Prostate gland (tissue), 2 donors: ENCODE measurements around the gene COLEC12. TPM values are rescaled to one million over a fixed set of nuclear protein-coding genes. Genes with fewer than 3 reads are reported as not detected.

Experiments used
- DNase-seq: peaks from one replicate; pipeline ENCODE4 v3.0.0-alpha.2; 2019; ENCODE audit warnings: low spot score
- H3K27ac ChIP-seq, 2 donors: fragments of 200-600 bp; sonication (generic); 2 replicates each; pipeline ENCODE4 v1.5.1; 2017 to 2019
- H3K27me3 ChIP-seq: fragments of 200-600 bp; sonication (generic); replicated peaks from 2 replicates; pipeline ENCODE4 v1.5.1; 2019; ENCODE audit not compliant: insufficient read depth
- H3K36me3 ChIP-seq, 2 donors: fragments of 200-600 bp; sonication (generic); 1 replicate in 1 of 2; 2 replicates in 1 of 2; pipeline versions ENCODE4 v1.5.1 to v1.8.1; 2017 to 2019
- H3K4me1 ChIP-seq: fragments of 200-600 bp; sonication (generic); replicated peaks from 2 replicates; pipeline ENCODE4 v1.5.1; 2019
- H3K4me3 ChIP-seq, 2 donors: fragments of 200-600 bp; sonication (generic); 2 replicates each; pipeline ENCODE4 v1.5.1; 2017 to 2019
- H3K9me3 ChIP-seq: fragments of 200-600 bp; sonication (generic); 2 replicates; pipeline ENCODE4 v1.5.1; 2017
- POLR2A ChIP-seq: fragments of 450-650 bp; IDR thresholded peaks from one replicate; pipeline ENCODE4 v1.6.1; 2016; ENCODE audit warnings: antibody characterized with exemption, mild to moderate bottlenecking
- POLR2AphosphoS5 ChIP-seq: sonication (generic); formaldehyde crosslinking; IDR thresholded peaks from one replicate; pipeline ENCODE4 v1.6.1; 2017; ENCODE audit warnings: antibody characterized with exemption
- WGBS: methylation state at CpG from one replicate; pipeline ENCODE4 v1.1.5; 2018; 5-methylcytosine and 5-hydroxymethylcytosine counted together
- intact Hi-C: fragments of 100-400 bp; cut with DNase I; formaldehyde crosslinking; loops from one replicate; pipeline ENCODE4 v1.14.2; 2022
- total RNA-seq, 2 donors: library from RNA; depleted of rRNA; stranded (reverse); fragments of >200 nt; gene quantifications; one replicate each; pipeline ENCODE4 v1.1.0, GENCODE V29; 2016
- TF ChIP-seq, protein P1 (sequence below), 4 experiments: fragments of 200-600 bp in 2 of 4; fragments of 450-650 bp in 2 of 4; sonication (generic) in 2 of 4; IDR thresholded peaks; 1 replicate in 3 of 4; 2 replicates in 1 of 4; pipeline ENCODE4 v1.5.1; 2016 to 2019; ENCODE audit warnings: antibody characterized with exemption in 4 of 4, mild to moderate bottlenecking in 2 of 4, moderate library complexity in 2 of 4

Gene COLEC12
- total RNA-seq, 2 donors from 2014 or later, result 11.1 to 35.0 TPM

- Histone ChIP-seq H3K4me1 (peaks cover 3% of the 10 kb centered on the region), H3K36me3 (no peaks in the 10 kb centered on the region), H3K27me3 (no peaks in the 10 kb centered on the region), H3K4me3 (no peak overlapping the region), H3K9me3 (no peaks in the 10 kb centered on the region), H3K27ac (no peak overlapping the region)
- intact Hi-C loops, result no loop called here
- WGBS, result 65% methylated on average over 7 of the region's 7 CpGs
- DNase-seq, result no peak
- TF ChIP-seq POLR2A (no peak), POLR2AphosphoS5 (no peak)
- TF ChIP-seq, protein P1, sequence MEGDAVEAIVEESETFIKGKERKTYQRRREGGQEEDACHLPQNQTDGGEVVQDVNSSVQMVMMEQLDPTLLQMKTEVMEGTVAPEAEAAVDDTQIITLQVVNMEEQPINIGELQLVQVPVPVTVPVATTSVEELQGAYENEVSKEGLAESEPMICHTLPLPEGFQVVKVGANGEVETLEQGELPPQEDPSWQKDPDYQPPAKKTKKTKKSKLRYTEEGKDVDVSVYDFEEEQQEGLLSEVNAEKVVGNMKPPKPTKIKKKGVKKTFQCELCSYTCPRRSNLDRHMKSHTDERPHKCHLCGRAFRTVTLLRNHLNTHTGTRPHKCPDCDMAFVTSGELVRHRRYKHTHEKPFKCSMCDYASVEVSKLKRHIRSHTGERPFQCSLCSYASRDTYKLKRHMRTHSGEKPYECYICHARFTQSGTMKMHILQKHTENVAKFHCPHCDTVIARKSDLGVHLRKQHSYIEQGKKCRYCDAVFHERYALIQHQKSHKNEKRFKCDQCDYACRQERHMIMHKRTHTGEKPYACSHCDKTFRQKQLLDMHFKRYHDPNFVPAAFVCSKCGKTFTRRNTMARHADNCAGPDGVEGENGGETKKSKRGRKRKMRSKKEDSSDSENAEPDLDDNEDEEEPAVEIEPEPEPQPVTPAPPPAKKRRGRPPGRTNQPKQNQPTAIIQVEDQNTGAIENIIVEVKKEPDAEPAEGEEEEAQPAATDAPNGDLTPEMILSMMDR (IDR thresholded peaks at IDR 0.05), result no peak
These were observed 138.6 kb downstream of the COLEC12 start for GRCh38 chr18:361941-362310.

DNA sequence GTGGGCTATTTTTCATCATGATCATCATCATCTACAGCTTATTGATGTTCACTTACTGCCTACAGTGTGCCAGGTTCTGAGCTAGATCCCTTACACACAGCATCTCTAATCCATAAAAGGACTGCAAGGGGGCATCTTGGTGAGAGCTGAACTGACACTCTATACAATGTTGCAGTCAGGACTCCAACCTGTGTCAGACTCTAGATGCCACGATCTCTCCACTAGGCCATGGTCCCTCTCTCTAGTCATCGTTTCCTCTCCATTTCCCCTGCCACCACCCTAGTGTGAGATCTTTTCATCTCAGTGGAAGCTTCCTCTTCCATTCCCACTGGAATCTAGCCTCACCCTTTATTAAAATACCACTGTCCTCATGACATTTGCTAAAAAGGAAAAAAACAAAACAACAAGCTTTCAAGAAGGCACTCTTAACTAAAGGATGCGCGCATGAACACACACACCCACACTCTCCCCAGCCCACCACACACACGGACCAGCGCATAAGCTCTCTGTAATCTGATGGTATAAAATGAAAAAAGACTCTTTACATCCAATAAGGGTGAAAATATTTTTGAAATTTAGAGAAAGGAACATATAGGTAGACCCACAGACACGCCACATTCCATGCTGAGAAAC lies 139.3 kb downstream of the COLEC12 start:
- no peak overlapping the region for H3K27ac ChIP-seq
- intact Hi-C loops, result no loop called here
- no peaks in the 10 kb centered on the region for H3K9me3 ChIP-seq
- H3K4me1 ChIP-seq, result peaks cover 3% of the 10 kb centered on the region
- no peak for DNase-seq
- no peaks in the 10 kb centered on the region for H3K36me3 ChIP-seq
- H3K27me3 ChIP-seq, result no peaks in the 10 kb centered on the region
- H3K4me3 ChIP-seq, result no peak overlapping the region
- TF ChIP-seq, protein P1 (IDR thresholded peaks at IDR 0.05), result no peak
- TF ChIP-seq POLR2A (no peak), POLR2AphosphoS5 (no peak)
- WGBS, result 96% methylated on average over 7 of the region's 7 CpGs

DNA sequence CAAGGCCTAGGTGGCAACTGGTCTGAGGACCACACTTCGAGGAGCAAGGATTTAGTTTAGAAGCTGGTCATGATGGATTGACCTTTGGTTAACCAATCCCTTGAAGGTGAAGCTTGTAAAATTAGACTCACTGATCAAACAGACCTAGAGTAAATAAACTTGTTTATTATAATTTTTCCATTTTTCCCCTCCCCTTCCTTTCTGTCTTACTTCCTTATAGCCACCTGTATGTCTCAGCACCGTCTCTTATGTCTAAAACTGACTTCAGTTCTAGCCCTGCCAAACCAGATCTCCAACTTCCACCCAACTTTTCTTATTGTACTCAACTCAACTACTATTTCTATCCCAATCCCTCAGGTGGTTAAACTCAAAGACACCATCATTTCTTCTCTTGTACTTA lies 139.8 kb downstream of the COLEC12 start:
- TF ChIP-seq POLR2AphosphoS5 (no peak), POLR2A (no peak)
- TF ChIP-seq, protein P1 (IDR thresholded peaks at IDR 0.05), result no peak
- Histone ChIP-seq H3K27me3 (no peaks in the 10 kb centered on the region), H3K36me3 (no peaks in the 10 kb centered on the region), H3K27ac (no peak overlapping the region), H3K4me1 (peaks cover 3% of the 10 kb centered on the region), H3K9me3 (no peaks in the 10 kb centered on the region), H3K4me3 (no peak overlapping the region)
- no peak for DNase-seq
- WGBS, result 76% methylated on average over 2 of the region's 2 CpGs
- intact Hi-C loops, result no loop called here

DNA sequence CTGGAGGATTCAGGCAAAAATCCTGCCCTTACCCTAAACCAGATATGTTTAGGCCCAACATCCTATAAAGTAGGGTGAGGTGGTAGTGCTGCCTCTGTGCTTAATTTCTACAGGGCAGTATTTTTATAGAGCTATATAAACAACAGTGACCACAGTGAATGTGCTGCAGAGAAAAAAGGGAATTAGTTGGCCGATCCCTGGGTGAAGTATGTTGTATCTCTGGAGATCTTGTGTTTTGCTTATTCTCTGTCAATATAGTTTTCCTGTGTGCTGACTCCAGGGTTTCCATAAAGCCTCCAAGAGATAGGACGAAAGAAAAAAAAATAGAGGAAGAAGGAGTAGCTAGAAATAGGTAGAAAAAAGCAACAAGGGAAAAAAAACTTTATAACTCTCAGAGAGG lies 143.7 kb downstream of the COLEC12 start:
- intact Hi-C loops, result no loop called here
- no peak overlapping the region for H3K27ac ChIP-seq

GRCh38 chr18:355678-356077 lies 144.8 kb downstream of the COLEC12 start:
- TF ChIP-seq POLR2A (no peak), POLR2AphosphoS5 (no peak)
- TF ChIP-seq, protein P1 (IDR thresholded peaks at IDR 0.05), result no peak
- no peaks in the 10 kb centered on the region for H3K36me3 ChIP-seq
- 86% methylated on average over 4 of the region's 4 CpGs for WGBS
- H3K4me3 ChIP-seq, result no peak overlapping the region
- H3K4me1 ChIP-seq, result peaks cover 3% of the 10 kb centered on the region
- intact Hi-C loops, result no loop called here
- H3K27me3 ChIP-seq, result no peaks in the 10 kb centered on the region
- no peak overlapping the region for H3K27ac ChIP-seq
- no peaks in the 10 kb centered on the region for H3K9me3 ChIP-seq
- no peak for DNase-seq

More for the DNA sequence above, 143.7 kb downstream of the COLEC12 start:
- H3K4me1 ChIP-seq, result peaks cover 3% of the 10 kb centered on the region
- WGBS, result 53% methylated on average over 2 of the region's 2 CpGs
- H3K36me3 ChIP-seq, result no peaks in the 10 kb centered on the region
- DNase-seq, result no peak
- H3K9me3 ChIP-seq, result no peaks in the 10 kb centered on the region
- no peaks in the 10 kb centered on the region for H3K27me3 ChIP-seq
- no peak overlapping the region for H3K4me3 ChIP-seq
- TF ChIP-seq POLR2AphosphoS5, result no peak
- no peak for TF ChIP-seq POLR2A
- TF ChIP-seq, protein P1 (IDR thresholded peaks at IDR 0.05), result no peak
